HG03025 (cell line): ENCODE results near the gene DUSP8.

Source experiments
- ATAC-seq: cut with Tn5 transposase; IDR thresholded peaks from one replicate; pipeline ENCODE4 v1.9.1; 2021; ENCODE audit warnings: mild to moderate bottlenecking, moderate library complexity; ENCODE audit not compliant: unreplicated experiment, low FRiP score

DUSP8 gene

GRCh38 chr11:1555713-1556153, 16.3 kb downstream of the DUSP8 start:
- no peak for ATAC-seq

DNA sequence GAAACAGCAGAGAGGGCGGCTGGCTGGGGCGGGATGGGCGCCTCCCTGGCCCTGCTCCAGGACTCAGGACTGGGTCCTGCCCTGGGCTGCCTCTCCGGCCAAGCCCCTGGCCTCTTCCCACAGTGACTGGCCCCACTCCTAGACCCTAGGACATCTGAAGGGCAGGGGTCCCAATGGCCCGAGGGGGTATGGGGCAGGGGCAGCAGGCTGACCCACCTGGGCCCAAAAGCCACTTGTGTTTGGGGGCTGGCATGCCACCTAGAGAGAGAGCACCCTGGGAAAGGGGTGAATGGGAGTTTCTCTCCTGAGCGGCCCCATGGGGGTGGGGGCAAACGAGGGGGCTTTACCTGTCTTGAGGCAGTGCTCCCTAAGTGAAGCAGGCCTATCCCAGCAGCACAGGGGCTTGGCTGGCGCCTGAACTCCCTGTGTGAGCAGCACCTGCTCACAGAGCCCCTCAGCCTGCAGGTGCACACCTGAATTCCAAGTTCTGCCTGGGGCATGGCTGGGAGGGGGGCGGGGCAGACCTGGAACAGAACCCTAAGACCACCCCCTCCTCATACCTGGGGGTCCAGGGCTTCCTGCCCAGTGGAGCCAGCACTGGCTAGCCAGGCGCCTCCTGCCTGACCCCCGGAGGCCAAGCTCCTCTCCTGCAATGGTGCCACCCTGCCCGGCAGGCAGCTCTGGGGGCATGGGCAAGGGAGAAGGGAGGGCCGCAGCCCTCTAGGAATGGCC, 16.9 kb downstream of the DUSP8 start:
- no peak for ATAC-seq

- ATAC-seq: no peak
These were observed 18.1 kb downstream of the DUSP8 start for GRCh38 chr11:1553808-1554594.

DNA sequence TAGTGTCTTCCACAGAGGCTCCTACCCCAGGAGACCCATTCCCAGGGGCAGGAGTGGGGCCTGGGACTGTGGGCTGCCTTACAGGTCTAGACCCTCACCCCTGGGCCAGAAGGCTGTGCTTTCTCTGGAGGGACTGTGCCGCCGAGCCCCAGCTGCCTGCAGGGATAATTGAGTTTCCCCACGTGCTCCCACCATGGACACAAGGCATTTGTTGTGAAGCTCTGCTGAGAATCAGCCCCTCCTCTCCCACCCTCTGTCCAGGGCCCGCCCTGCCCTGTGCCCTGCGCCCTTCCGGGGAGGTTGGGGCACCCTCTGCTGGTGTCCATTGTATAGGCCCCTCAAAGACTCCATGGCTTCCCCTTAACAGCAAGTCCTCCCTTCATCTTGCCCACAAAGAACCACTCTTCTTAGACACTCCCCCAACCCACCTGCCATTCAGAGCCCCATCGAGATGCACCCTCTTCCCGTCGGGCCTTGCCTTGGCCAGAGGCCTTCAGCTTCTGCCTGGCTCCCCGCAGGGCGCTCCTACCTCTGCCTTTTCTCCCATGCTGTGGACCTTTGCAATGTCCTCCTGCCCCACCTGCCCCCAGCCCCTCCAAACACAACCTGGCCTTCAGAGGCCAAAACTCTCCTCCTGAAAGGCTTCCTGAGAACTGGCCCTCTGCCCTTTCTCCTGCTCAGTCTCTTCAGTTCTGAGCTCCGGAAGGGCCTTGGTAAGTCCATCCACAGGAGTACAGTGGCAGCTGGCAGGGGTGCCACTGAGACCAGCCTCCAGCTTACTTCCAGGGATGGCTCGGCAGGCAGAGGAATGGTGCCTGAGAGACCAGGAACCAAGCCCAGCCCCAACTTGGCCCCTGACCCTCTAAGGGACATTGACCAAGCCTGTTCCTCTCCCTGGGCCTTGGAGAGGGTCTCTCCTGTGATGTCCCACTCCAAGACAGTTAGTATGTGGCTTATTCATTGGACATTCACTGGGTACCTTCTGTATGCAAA, 22.4 kb downstream of the DUSP8 start:
- no peak for ATAC-seq

GRCh38 chr11:1548221-1549070, 23.6 kb downstream of the DUSP8 start:
- ATAC-seq: no peak

DNA sequence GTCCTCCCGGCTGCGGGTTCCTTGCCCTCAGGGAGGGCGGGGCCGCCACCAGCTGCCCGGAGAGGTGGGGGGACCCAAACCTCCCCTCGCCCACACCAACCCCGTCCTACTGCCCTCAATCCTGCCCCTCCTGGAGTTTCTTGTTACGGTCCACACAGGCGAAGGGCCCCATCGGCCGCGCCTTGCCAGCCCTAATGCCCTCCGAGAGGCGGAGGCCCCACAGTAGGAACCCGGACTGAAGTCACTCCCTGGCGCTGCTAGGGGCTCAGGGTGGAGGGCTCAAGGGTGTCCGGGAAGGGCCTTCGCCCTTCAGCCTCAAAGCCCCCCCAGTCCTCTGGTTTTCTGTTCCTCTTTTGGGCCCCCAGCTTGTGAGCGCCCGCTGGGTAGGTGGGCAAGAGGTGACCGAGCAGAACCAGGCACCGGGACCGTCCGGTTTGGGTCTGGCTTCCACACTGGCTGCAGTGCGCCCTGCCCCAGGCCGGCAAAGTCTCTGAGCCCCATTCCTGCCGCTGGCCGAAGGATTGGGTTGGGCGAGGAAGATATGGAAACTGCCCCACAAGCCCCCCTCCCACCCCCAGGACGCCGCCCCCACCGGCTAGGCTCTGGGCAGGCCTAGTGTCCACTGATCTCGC, 24.5 kb downstream of the DUSP8 start:
- ATAC-seq: no peak

- no peak for ATAC-seq
These were observed 25.3 kb downstream of the DUSP8 start for GRCh38 chr11:1546536-1547466.

DNA sequence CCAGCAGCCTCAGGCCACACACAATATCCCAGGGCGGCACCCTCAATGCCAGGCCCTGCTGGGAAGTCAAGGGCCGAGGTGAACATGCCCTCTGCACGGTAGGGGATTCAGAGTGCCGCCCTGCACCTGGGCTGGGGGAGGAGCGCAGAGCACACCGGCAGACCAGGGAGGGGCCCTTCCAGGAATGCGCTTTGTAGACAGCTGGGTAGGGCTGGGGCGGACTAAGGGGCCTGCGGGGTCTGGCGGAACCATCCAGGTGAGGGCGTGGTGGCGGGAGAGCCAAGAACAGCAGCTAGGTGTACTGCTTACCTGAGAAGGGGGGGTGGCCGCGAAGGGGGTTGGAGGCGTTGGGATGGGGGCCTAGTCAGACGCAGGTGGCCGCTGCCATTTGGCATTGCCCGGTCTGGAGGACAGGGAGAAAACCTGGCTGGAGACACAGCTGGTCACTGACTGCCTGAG, 26.0 kb downstream of the DUSP8 start:
- ATAC-seq: no peak

DNA sequence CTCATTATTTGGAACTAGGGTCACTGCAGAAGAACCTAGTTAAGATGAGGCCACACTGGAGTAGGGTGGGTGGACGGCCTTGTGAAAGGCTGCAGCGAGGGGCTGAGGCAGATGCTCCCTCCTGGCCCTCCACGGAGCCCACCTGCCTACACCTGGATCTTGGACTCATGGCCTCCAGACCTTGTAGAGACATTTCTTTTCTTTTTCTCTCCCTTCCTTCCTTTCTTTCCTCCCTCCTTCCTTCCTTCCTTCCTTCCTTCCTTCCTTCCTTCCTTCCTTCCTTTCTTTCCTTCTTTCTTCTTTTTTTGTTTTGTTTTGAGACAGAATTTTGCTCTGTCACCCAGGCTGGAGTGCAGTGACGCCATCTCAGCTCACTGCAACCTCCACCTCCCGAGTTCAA, 26.6 kb downstream of the DUSP8 start:
- no peak for ATAC-seq

DNA sequence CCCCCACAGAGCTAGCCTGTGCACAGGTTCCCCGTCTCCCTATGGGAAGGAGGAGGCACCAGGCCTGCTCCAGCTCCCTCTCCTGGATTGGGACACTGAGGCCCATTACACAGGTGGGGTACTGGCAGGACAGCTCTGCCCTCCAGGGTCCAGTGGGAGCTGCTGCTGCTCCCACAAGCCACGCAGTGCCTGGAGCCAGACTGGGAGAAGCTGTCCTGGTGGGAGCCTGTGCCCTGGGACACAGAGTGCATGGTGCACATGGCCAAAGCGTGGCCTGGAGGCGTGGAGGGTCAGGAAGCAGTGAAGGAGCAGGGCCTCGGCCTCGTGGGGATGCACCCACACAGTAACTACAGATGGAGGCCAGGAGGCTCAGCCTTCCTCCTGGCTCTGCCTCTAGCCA, 27.5 kb downstream of the DUSP8 start:
- ATAC-seq: no peak

DNA sequence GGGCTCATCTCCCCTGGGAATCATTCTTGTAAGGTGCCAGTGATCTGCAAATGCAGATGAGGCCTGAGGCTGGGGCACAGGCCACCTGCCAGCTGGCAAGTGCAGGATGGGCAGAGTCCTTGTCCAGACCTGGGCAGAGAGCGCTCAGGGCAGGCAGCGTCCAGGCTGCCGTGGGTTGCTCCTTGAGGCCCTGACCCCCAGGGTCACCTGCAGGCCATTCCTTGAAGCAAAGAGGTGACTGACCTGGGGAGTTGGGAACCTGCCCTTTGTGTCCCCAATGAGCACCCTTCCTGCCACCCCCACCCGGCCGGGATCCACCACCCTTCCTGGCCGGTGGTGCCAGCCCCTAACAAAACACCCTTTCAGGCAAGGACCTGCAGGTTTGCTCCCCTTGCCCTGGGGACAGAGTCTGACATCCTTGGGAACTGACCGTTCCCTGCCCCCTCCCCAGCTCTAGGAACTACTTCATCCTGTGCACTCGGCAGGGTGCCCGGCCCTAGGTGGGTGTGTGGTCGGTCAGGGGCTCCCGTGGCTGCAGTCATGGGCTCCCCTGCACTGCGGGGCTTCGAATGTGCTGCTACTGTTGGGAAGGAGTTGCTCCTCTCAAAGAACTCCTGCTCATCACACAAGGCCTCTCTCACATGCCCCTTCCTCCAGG, 28.3 kb downstream of the DUSP8 start:
- no peak for ATAC-seq

- no peak for ATAC-seq
These were observed 29.8 kb downstream of the DUSP8 start for GRCh38 chr11:1542267-1542666.

GRCh38 chr11:1541474-1542204, 30.4 kb downstream of the DUSP8 start:
- ATAC-seq: no peak

DNA sequence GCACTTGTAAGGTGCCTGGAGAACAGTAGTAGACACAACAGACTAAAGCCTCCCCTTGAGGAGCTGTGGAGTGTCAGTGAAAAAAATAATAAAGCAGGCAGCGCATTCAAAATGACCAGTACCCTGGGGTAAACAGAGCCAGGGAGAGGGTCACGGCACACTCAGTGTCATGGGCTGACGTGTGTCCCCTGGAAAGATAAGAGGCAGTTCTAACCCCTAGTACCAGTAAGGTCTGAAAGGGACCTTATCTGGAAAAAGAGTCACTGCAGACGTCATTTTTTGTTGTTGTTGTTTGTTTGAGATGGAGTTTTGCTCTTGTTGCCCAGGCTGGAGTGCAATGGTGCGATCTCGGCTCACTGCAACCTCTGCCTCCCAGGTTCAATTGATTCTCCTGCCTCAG, 32.0 kb downstream of the DUSP8 start:
- ATAC-seq: no peak

DNA sequence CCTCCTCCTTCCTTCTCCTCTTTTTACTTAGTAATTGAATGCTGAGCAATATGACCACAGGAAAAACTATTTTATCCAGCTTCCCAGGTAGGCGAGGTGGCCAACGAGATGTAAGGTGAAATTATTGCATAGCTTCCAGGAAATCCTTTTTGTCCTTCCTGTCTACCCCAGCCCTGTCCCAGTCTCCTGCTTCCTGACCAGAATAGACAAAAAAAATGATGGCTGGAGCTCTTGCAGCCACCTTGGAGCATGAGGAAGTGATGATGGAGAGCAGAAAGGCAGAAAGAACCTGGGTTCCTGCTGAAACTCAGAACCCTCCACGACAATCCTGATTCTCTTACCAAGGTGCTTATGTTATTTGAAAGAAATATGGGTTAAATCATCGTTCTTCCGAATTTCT, 33.9 kb downstream of the DUSP8 start:
- ATAC-seq: no peak

DNA sequence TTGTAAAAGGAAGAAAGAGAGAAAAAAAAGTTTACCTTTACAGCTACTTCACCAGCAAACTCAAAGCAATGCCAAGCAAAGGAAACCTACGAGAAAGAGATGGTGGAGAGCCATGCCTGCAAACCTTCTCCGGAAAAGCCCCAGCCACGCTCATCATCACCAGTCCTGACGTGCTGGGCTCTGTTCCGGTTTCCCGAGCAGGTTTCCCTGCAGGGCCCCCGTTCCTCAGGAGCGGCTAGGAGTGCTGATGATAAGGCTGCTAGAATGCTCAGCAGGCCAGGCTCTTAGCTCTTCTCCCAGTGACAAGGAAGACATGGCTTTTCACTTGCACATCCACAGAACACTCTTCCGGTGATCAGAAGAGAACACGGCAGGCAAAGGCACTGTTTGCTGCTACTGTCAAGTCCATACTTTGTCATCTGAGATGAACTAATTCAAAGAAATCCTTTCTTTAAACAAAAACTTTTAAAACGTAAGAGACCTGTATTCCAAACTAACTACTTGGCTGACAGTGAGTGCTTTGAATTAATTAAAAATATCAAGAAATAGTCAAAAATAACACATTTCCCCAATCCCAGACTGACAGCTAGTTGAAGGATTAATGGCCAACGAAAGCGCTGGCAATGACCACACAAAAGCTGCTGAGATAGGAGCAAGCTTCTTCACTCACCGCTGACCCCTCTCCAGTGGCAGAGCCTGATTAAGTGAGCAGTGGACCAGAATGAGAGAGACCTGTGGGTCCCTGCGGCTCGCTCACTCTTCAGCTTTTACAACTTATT, 35.8 kb downstream of the DUSP8 start:
- ATAC-seq: no peak
